Activated CD8-positive, alpha-beta T cell treated with anti-CD3 and anti-CD28 coated beads for 36 hours (primary cell): ENCODE measurements around the gene KRT13. TPM values are rescaled to one million over a fixed set of nuclear protein-coding genes. Genes with fewer than 3 reads are reported as not detected.

Experiments used
- ATAC-seq: fragments of 200-7000 bp; cut with Tn5 transposase; one replicate; pipeline ENCODE4 v1.10.0; 2021; ENCODE audit warnings: mild to moderate bottlenecking, moderate library complexity
- CTCF ChIA-PET: fragments of 350-600 bp; sonication (Branson Sonifier 250); formaldehyde crosslinking; loops from one replicate; lab custom pipeline; 2021; ENCODE audit warnings: antibody characterized with exemption; lab: Charles Lee
- POLR2A ChIA-PET: fragments of 350-600 bp; sonication (Branson Sonifier 250); formaldehyde crosslinking; loops from one replicate; lab custom pipeline; 2021; ENCODE audit warnings: antibody characterized with exemption; lab: Charles Lee
- DNase-seq: peaks from one replicate; pipeline ENCODE4 v3.0.0-alpha.2; 2020
- H3K27ac Mint-ChIP-seq: one replicate; pipeline ENCODE4 v1.8.0; 2021; ENCODE audit warnings: mild to moderate bottlenecking, mixed read lengths
- H3K27me3 Mint-ChIP-seq: one replicate; pipeline ENCODE4 v1.8.0; 2021; ENCODE audit warnings: mixed read lengths
- H3K36me3 Mint-ChIP-seq: one replicate; pipeline ENCODE4 v1.8.0; 2021; ENCODE audit warnings: low read depth, mixed read lengths
- H3K4me1 Mint-ChIP-seq: one replicate; pipeline ENCODE4 v1.8.0; 2021; ENCODE audit warnings: low read depth, mixed read lengths
- H3K4me3 Mint-ChIP-seq: one replicate; pipeline ENCODE4 v1.8.0; 2021; ENCODE audit warnings: mild to moderate bottlenecking, moderate library complexity, mixed read lengths
- H3K9me3 Mint-ChIP-seq: one replicate; pipeline ENCODE4 v1.8.0; 2021; ENCODE audit warnings: mixed read lengths
- intact Hi-C: fragments of 100-400 bp; cut with micrococcal nuclease; formaldehyde crosslinking; loops from one replicate; pipeline ENCODE4 v1.10.0; 2022
- total RNA-seq, 2 experiments: library from RNA; stranded (reverse); gene quantifications; one replicate each; pipeline ENCODE4 v1.2.3, GENCODE V29; 2021
- TF ChIP-seq, protein P1 (sequence below): fragments of 200-600 bp; IDR thresholded peaks from one replicate; pipeline ENCODE4 v1.8.0; 2022; ENCODE audit warnings: antibody characterized with exemption, mild to moderate bottlenecking

The KRT13 gene
- total RNA-seq, 2 experiments from 2014 or later, result not detected

DNA sequence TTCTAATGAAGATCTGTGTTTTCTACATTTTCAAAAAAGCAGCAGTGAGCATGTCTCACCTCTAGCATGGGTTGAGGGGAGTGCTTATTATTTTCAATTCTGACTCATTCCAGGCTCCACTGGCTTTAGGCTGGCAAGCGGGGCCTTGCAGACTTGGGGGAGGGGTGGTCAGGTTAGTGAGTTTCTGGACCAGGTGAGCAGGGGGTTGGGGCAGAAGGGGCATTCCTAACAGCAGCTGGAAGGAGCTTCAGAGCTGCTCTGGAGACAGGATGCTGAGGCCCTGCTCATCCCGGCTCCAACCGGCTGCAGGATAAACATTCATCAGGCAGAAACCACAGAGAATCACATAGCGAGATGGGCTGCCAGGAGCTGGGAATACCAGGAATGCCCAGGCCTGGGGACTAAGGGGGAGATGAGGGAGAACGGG is 33.2 kb upstream of the KRT13 start:
- Mint-ChIP-seq H3K4me1 (no peaks in the 10 kb centered on the region), H3K4me3 (no peak overlapping the region), H3K36me3 (no peaks in the 10 kb centered on the region), H3K27ac (no peak overlapping the region), H3K27me3 (peaks cover 12% of the 10 kb centered on the region), H3K9me3 (no peaks in the 10 kb centered on the region)
- TF ChIP-seq, protein P1, sequence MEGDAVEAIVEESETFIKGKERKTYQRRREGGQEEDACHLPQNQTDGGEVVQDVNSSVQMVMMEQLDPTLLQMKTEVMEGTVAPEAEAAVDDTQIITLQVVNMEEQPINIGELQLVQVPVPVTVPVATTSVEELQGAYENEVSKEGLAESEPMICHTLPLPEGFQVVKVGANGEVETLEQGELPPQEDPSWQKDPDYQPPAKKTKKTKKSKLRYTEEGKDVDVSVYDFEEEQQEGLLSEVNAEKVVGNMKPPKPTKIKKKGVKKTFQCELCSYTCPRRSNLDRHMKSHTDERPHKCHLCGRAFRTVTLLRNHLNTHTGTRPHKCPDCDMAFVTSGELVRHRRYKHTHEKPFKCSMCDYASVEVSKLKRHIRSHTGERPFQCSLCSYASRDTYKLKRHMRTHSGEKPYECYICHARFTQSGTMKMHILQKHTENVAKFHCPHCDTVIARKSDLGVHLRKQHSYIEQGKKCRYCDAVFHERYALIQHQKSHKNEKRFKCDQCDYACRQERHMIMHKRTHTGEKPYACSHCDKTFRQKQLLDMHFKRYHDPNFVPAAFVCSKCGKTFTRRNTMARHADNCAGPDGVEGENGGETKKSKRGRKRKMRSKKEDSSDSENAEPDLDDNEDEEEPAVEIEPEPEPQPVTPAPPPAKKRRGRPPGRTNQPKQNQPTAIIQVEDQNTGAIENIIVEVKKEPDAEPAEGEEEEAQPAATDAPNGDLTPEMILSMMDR, result no peak
- intact Hi-C loops, result no loop called here
- ChIA-PET CTCF (interaction anchor here (1.4 kb wide), 1 partner anchor 11 kb away, joined by 6 read pairs; no protein-coding TSS in a partner anchor), POLR2A (no interaction called here)
- no peak for DNase-seq
- ATAC-seq, result no peak

DNA sequence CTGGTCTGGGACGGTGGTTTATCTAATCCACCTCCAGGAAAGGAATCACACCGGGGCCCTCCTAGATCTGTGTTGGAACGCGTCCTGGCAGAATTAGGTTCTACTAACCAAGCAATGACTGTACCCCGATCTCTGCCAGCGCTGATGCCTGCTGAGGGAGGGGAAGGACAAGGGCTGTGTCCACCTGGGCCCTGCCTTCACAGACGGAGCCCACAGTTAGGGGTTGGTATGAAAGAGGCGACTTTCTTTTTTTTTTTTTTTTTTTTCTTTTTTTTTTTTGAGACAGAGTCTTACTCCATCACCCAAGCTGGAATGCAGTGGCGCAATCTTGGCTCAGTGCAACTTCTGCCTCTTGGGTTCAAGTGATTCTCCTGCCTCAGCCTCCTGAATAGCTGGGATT is 32.6 kb upstream of the KRT13 start:
- intact Hi-C loops, result no loop called here
- DNase-seq (no peak), ATAC-seq (no peak)
- Mint-ChIP-seq H3K4me3 (no peak overlapping the region), H3K9me3 (no peaks in the 10 kb centered on the region), H3K27ac (no peak overlapping the region), H3K36me3 (no peaks in the 10 kb centered on the region), H3K4me1 (no peaks in the 10 kb centered on the region), H3K27me3 (peaks cover 15% of the 10 kb centered on the region)
- TF ChIP-seq, protein P1, result no peak
- ChIA-PET POLR2A (no interaction called here), CTCF (interaction anchor here (1.4 kb wide), 1 partner anchor 11 kb away, joined by 6 read pairs; no protein-coding TSS in a partner anchor)

DNA sequence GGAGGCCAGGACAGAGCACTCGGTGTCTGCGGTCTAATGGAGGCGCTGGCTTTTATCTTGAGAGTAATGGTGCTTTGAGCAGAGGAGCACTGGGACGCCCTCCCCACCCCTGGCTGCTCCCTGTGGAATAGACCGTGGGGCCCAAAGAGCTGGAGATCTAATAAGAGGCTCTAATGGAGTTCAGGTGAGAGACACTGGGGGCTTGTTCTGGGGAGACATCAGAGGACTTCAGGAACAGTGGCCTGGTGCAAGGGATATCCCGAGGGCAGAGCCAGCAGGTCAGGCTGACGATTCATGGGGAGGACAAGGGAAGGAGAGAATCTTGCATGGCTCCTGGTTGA is 32.2 kb upstream of the KRT13 start:
- Mint-ChIP-seq H3K4me3 (no peak overlapping the region), H3K27ac (no peak overlapping the region), H3K9me3 (no peaks in the 10 kb centered on the region), H3K27me3 (peaks cover 20% of the 10 kb centered on the region), H3K4me1 (no peaks in the 10 kb centered on the region), H3K36me3 (no peaks in the 10 kb centered on the region)
- TF ChIP-seq, protein P1, result no peak
- DNase-seq (no peak), ATAC-seq (no peak)
- POLR2A ChIA-PET, result no interaction called here
- intact Hi-C loops, result no loop called here
- CTCF ChIA-PET, result interaction anchor here (1.4 kb wide), 2 partner anchors 12 to 125 kb away, joined by 4 to 6 read pairs; no protein-coding TSS in a partner anchor

DNA sequence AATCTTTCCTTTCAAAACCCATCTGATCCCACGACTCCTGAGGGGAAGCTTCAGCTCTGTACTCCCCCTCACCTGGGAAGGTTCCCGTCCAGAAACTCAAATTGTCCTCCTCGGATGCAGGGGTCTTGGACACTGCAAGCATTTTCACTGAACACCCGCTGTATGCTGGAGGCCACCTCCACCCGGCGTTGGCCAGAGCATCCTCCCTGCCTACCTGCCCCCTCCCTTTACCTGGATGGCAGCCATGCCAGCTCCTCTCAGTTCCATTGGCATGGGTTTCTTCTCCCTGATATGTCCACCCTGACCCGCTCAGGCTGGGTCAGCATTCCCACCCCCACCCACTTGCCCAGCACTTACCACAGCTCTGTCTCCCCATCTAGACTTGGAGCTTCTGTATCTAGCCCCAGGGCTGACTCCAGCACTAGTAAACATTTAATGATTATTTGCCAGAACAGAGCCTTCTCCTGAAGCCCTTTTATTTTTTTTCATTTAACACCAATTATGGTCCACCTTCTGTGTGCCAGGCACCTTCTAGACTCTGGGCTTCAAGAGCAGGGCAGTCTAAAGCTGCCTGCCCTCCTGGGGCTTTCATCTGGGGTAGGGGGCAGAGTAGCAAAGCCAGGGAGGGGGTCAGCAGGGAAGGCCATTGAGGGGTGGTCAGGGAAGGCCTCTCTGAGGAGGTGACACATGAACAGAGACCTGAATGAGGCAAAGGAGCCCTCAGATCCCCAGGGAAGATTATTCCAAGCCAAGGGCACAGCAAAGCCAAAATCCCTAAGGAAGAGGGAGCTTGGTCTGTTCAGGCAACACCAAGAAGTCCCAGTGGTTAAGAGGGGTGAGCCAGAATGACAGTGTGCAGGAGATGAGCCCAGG is 31.6 kb upstream of the KRT13 start:
- H3K36me3 Mint-ChIP-seq, result no peaks in the 10 kb centered on the region
- no peak for DNase-seq
- intact Hi-C loops, result no loop called here
- H3K4me3 Mint-ChIP-seq, result no peak overlapping the region
- peaks cover 26% of the 10 kb centered on the region for H3K27me3 Mint-ChIP-seq
- TF ChIP-seq, protein P1, result no peak
- ChIA-PET POLR2A (no interaction called here), CTCF (interaction anchor here (1.3 to 1.4 kb wide), 3 partner anchors 12 to 126 kb away, joined by 4 to 6 read pairs (median 4); no protein-coding TSS in a partner anchor)
- H3K9me3 Mint-ChIP-seq, result no peaks in the 10 kb centered on the region
- no peak overlapping the region for H3K27ac Mint-ChIP-seq
- H3K4me1 Mint-ChIP-seq, result no peaks in the 10 kb centered on the region
- ATAC-seq, result no peak
